Measurements from ENCODE around the gene RELN. TPM values are rescaled to one million over a fixed set of nuclear protein-coding genes. Genes with fewer than 3 reads are reported as not detected.

The RELN gene
- total and polyA plus RNA-seq, 9 of the 15 experiments (the other 6 are each of a cell fraction or from before 2014, with no cell fraction given) = 12.9 to 43.2 (median 18.1) TPM

- intact Hi-C loops (cut with micrococcal nuclease) = loop anchor here (2.0 to 5.0 kb wide), 3 partner anchors 37 to 153 kb away; no protein-coding TSS in a partner anchor
- H3K9ac ChIP-seq (ENCODE audit: insufficient read depth in 1 of 2, low read depth in 2 of 2, low read length in 2 of 2) = peak overlapping the region in 1 of 2 experiments; percentile 52; a peak in 2 of 4 replicates
- no TSS peak for BruUV-seq (replicated peaks)
- no peaks in the 10 kb centered on the region for H3K9me1 ChIP-seq (ENCODE audit: control insufficient read depth, insufficient read depth, low read length)
- H3K36me3 ChIP-seq (ENCODE audit: control insufficient read depth, insufficient read depth, low read length) = no peaks in the 10 kb centered on the region; the same call in 2 of the 3 replicates
- peak overlapping the region; percentile 74 for H3K4me2 ChIP-seq (ENCODE audit: insufficient read depth, low read length)
- peak overlapping the region; percentile 77 for H3K27ac ChIP-seq (ENCODE audit: extremely low read depth, low read depth, low read length)
- ChIA-PET POLR2A (interaction anchor here (1.2 to 1.7 kb wide), 4 partner anchors 9 to 118 kb away, joined by 4 to 7 read pairs (median 5); no protein-coding TSS in a partner anchor), CTCF (ENCODE audit: low intra/inter-chr PET ratio) (no interaction called here)
- no peaks in the 10 kb centered on the region for H3K27me3 ChIP-seq (ENCODE audit: control insufficient read depth in 2 of 2, insufficient read depth in 2 of 2, low read length in 2 of 2)
- H3K79me2 ChIP-seq (ENCODE audit: control insufficient read depth, insufficient read depth, low read length) = peaks cover 12% of the 10 kb centered on the region; the same call in 1 of the 3 replicates
- FAIRE-seq (peak; percentile 98), DNase-seq (ENCODE audit: extremely low read depth in 1 of 4, low spot score in 3 of 4) (peak; percentile 68 to 95 (median 84)), ATAC-seq (peak; percentile 99)
- in situ Hi-C loops (cut with MboI) = no loop called here
- peak overlapping the region; percentile 72 for H2AFZ ChIP-seq (ENCODE audit: low read depth, low read length)
- H3K9me3 ChIP-seq (replicated peaks; ENCODE audit: control insufficient read depth, insufficient read depth, low read depth, low read length) = no peaks in the 10 kb centered on the region
- H3K4me3 ChIP-seq = no peak overlapping the region
- WGBS (ENCODE audit: insufficient coverage, low coverage, missing lambda C conversion rate) = 0% methylated on average over 2 of the region's 2 CpGs
- peaks cover 14 to 29% of the 10 kb centered on the region in 2 experiments; a peak in 4 of 5 replicates for H3K4me1 ChIP-seq (replicated peaks in 1 of 2; ENCODE audit: control insufficient read depth in 2 of 2, insufficient read depth in 2 of 2, low read length in 2 of 2)
- no peaks in the 10 kb centered on the region for H4K20me1 ChIP-seq (replicated peaks; ENCODE audit: control insufficient read depth, insufficient read depth, low read length)
- TF ChIP-seq PHTF2 (CRISPR knock-in tag; IDR thresholded peaks at IDR 0.05) (no peak), ZNF253 (CRISPR knock-in tag; conservative IDR thresholded peaks at IDR 0.05) (no peak), ZNF589 (CRISPR knock-in tag; IDR thresholded peaks at IDR 0.05; ENCODE audit: low read depth) (0 out of 2 replicates have a peak, but pooled peaks have one; percentile 75), PATZ1 (CRISPR knock-in tag; IDR thresholded peaks at IDR 0.05; ENCODE audit: borderline replicate concordance) (no peak), ELK1 (CRISPR knock-in tag; IDR thresholded peaks at IDR 0.05) (no peak), AFF4 (CRISPR knock-in tag; IDR thresholded peaks at IDR 0.05) (no peak), ATF7 (IDR thresholded peaks at IDR 0.05) (peak; percentile 73), CBFA2T3 (IDR thresholded peaks at IDR 0.05) (peak; percentile 100), XRCC3 (IDR thresholded peaks at IDR 0.05) (peak; percentile 53; the same call in 1 of the 2 replicates), SRF (CRISPR knock-in tag; IDR thresholded peaks at IDR 0.05) (peak in 1 of 2 experiments; percentile 58; a peak in 1 of 4 replicates)
These were observed 145.6 kb downstream of the RELN start for GRCh38 chr7:103843689-103844480.
